Left cardiac atrium (tissue), 4 donors: ENCODE measurements around the gene FAM209A. TPM values are rescaled to one million over a fixed set of nuclear protein-coding genes. Genes with fewer than 3 reads are reported as not detected.
"Not testable (repeated sequence)": the region's sequence is repeated elsewhere in the genome, so short reads cannot be mapped to it uniquely, and the experiment has no call there.

ENCODE experiments used
- ATAC-seq, 2 donors: fragments of 200-7000 bp; cut with Tn5 transposase; one replicate each; pipeline ENCODE4 v1.9.1; 2020; ENCODE audit warnings: mild to moderate bottlenecking in 2 of 2, moderate library complexity in 2 of 2
- DNase-seq: peaks from one replicate; pipeline ENCODE4 v3.0.0-alpha.2; 2020
- intact Hi-C, 2 donors: fragments of 100-400 bp; cut with DNase I; formaldehyde crosslinking; loops; one replicate each; pipeline versions ENCODE4 v1.14.1 to v1.15.1; 2022 to 2023
- long read RNA-seq: library from polyadenylated mRNA; unstranded; transcript quantifications from one replicate; pipeline ENCODE4 v2.0.0, GENCODE V29; 2021
- total RNA-seq, 2 donors: library from RNA; stranded (reverse); fragmentation: NEBNext Ultra II Directional; extraction: Animal tissue kit (Norgen Biotek cat#: 25700); gene quantifications; one replicate each; pipeline ENCODE4 v1.2.1, GENCODE V29; 2021
- donor health status: DM: no; HTN: yes; CAD: no.
- donor health status: DM: no; HTN: yes; CAD: no; lungs with severe emphysema.
- donor health status: DM: yes; HTN: yes; CAD: no.
- donor health status: Dilated cardiomyopathy.

The FAM209A gene
- total RNA-seq: not detected
- long read RNA-seq: 0 reads

GRCh38 chr20:56524444-56524843, at the start of gene FAM209A:
TSS of gene FAM209A (plus strand) at chr20:56524744. CDS start at chr20:56524809, 65 bp downstream.
- ATAC-seq, DNase-seq, intact Hi-C loops: not testable (repeated sequence)

DNA sequence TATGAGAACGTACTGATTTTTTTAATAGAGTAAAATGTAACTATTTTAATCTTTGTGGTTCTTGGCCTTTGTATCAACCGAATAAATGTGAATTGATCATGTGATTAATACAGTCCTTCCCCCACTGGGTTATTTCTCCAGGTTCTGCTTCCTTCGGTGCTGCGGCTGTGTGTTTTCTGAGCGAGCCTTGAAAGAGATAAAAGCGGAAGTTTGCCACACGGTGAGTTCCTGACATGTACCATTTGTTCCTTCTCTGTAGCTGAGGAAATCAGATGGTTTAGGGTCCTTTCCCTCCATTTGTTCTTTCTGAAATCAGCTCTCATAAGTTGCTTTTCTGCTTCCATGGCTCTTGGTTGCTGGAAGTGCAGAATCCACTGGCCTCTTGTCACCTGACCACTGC, 40.6 kb upstream of the FAM209A start:
- DNase-seq (no peak), ATAC-seq (no peak)
- intact Hi-C loops: no loop called here

- intact Hi-C loops: no loop called here
- ATAC-seq: no peak
Measured at GRCh38 chr20:56487216-56487615, 37.3 kb upstream of the FAM209A start.

GRCh38 chr20:56488566-56488965, 36.0 kb upstream of the FAM209A start:
- intact Hi-C loops: no loop called here
- DNase-seq: no peak
- no peak for ATAC-seq

More at GRCh38 chr20:56487216-56487615, 37.3 kb upstream of the FAM209A start:
- no peak for DNase-seq

- intact Hi-C loops: no loop called here
- no peak for ATAC-seq
Measured at GRCh38 chr20:56501116-56501515, 23.4 kb upstream of the FAM209A start.

DNA sequence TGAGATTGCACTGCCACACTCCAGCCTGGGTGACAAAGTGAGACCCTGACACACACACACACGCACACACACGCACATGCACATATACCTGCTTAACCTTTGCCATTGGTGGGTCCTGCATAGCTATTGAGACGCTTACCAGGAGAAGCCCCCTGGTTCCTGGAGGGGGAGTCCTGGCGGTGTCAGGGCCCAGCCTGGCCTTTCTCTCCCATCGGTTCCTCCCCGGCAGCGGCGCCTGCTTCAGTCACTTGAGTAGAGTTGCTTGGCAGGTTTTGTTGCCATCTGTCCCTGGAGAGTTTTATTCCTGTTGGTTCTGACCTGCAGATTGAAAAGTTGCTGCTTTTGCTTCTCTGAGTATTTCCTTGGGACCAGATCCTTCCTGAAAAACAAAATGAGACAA, 20.6 kb upstream of the FAM209A start:
- intact Hi-C loops: no loop called here

More at GRCh38 chr20:56501116-56501515, 23.4 kb upstream of the FAM209A start:
- no peak for DNase-seq

GRCh38 chr20:56504373-56505005, 20.1 kb upstream of the FAM209A start:
- intact Hi-C loops: no loop called here
- no peak for DNase-seq
- ATAC-seq: no peak

More for the DNA sequence above, 20.6 kb upstream of the FAM209A start:
- no peak for ATAC-seq
- DNase-seq: no peak

GRCh38 chr20:56506103-56506502, 18.4 kb upstream of the FAM209A start:
- DNase-seq (no peak), ATAC-seq (no peak)
- intact Hi-C loops: no loop called here

DNA sequence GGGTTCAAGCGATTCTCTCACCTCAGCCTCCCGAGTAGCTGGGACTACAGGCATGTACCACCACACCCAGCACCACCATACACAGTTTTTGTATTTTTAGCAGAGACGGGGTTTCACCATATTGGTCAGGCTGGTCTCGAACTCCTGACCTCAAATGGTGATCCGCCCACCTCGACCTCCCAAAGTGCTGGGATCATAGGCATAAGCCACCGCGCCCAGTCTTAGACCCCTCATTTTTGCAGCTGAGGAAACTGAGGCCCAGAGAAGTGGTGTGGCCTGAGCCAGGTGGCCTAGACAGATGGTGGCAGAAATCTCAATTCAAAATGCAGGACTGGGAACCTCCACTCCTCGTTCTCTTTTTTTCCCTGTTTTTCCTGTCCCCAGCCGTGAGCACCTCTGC, 12.6 kb upstream of the FAM209A start:
- intact Hi-C loops: no loop called here
- ATAC-seq (no peak), DNase-seq (no peak)

- DNase-seq (no peak), ATAC-seq (no peak)
- intact Hi-C loops: no loop called here
Measured at GRCh38 chr20:56513161-56514150, 11.1 kb upstream of the FAM209A start.

GRCh38 chr20:56516631-56517030, 7.9 kb upstream of the FAM209A start:
- DNase-seq (no peak), ATAC-seq (no peak)
- intact Hi-C loops: no loop called here

DNA sequence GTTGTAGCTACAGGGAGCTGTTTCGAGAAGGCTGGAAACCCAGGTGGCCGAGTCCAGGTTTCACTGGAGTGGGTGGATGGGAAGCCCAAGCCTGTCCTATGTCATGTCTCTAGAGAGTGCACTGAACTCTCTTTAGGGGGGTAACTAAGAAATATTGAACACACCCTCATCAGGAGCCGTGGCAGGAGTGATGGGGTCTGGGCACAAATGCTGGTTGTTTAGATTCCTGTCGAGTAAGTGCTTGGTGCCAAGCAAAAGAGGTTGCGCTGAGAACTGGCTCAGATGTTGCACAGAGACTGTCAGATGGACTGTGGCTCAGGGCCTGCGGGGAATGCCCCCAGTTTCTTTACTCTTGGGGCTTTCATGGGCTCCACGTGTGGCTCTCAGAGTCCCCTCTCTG, 7.3 kb upstream of the FAM209A start:
- DNase-seq (no peak), ATAC-seq (no peak)
- intact Hi-C loops: no loop called here

DNA sequence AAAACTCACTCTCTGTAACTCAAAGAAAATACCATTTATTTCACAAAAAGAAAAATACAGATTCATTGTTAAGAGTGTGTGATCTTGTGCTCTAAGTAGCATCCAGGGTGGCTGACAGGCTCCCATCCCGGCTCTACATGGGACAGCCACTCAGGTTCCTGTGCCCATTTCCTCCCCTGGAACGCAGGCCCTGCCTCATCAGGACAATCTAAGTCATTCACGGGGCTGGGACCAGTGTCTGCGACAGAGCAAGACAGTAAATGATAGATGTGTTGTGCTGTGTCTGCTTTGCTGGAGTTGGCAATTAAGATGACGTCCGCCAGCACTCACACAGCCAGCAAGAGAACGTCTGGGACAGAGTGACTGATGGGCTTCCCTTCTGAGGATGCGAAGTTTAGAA, 6.9 kb upstream of the FAM209A start:
- DNase-seq (no peak), ATAC-seq (no peak)
- intact Hi-C loops: no loop called here

DNA sequence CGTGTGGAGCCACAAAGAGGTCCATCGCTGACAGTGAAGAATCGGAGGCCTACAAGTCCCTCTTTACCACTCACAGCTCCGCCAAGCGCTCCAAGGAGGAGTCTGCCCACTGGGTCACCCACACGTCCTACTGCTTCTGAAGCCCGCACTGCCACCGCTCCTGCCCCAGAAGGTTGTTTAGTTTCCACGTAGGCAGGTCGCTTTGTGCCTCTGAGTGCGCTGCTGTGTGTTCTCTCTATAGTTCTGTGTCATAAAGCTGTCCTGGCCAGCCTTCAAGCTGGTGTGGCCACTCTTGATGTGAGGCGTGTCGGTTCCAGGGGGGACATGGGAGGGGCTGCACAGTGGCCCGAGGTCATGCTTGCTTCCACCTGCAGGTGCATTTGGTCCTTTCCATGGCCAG, 6.4 kb upstream of the FAM209A start:
- ATAC-seq (no peak), DNase-seq (no peak)
- intact Hi-C loops: no loop called here

DNA sequence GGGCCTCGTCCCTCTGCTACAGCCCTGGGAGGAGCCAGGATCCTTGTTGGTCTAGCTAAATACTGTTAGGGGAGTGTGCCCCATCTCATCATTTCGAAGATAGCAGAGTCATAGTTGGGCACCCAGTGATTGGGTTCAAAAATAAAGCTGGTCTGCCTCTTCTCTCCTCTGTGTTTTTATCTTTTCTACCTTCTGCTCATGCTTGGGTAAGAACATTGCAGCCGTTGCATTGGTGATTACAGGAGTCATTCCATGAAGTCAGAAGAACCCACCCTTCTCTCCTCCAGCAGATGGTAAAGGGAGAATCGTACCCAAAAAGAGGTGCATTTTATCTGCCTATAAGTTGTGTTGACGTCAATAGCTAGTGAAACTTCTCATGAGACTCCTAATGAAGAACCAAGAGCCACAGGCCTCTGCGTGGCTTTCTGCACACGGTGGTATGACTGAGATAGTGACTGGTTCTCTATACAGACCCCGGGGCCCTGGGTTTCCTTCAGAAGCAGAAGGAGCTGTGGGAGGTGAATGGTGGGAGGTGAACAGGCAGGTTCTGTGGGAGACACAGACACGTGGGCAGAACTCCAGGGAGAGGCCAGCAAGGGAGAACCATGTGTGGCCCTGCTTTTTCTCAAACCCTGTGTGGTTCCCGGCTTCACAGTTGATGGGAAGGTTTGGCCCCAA, 5.7 kb upstream of the FAM209A start:
- ATAC-seq (no peak), DNase-seq (no peak)
- intact Hi-C loops: no loop called here

GRCh38 chr20:56519551-56519950, 5.0 kb upstream of the FAM209A start:
- ATAC-seq (no peak), DNase-seq (no peak)
- intact Hi-C loops: no loop called here

DNA sequence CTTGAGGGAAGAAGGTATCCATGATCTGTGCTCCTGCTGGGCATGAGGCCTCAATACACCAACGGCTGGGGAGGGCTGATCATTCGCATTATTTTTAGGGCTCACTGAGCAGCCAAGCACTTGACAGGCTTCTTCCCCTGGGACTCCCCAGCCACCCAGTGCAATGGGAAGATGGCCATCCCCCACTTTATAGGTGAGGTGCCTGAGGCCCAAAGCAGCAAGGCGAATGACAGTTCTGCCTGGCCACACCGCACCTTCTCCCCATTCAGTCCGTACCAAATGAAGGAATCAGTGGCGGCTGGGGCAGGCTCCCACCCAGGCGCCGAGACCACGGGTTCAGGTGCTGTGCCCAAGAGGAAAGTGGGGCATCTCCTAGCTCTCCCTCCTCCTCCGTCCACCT, 4.4 kb upstream of the FAM209A start:
- DNase-seq: no peak
- no peak for ATAC-seq
- intact Hi-C loops: no loop called here

DNA sequence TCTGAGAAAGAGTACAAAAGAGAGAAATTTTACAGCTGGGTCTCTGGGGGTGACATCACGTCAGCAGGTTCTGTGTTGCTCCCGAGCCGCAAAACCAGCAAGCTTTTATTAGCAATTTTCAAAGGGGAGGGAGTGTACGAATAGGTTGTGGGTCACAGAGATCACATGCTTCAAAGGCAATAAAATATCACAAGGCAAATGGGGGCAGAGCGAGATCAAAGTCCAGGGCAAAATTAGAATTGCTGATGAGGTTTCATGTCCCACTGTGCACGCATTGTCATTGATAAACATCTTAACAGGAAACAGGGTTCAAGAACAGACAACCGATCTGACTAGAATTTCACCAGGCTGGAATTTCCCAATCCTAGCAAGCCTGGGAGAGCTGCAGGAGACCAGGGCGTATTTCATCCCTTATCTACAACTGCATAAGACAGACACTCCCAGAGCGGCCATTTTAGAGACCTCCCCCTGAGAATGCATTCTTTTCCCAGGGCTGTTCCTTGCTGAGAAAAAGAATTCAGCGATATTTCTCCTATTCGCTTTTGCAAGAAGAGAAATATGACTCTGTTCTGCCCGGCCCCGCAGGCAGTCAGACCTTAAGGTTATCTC, 3.7 kb upstream of the FAM209A start:
- ATAC-seq, intact Hi-C loops, DNase-seq: not testable (repeated sequence)

- no peak for DNase-seq
- no peak for ATAC-seq
- intact Hi-C loops: no loop called here
Measured at GRCh38 chr20:56522311-56522710, 2.2 kb upstream of the FAM209A start.
